C1 segment of cervical spinal cord (tissue), 14 donors: ENCODE data around the gene ICE2.
A peak's percentile ranks its signal among the peaks of the same experiment; 100 is the strongest.

Experiments used
- DNase-seq, 14 donors: peaks; one replicate each; lab custom pipeline; 2025; lab: John Stamatoyannopoulos, UW

Gene ICE2

GRCh38 chr15:60478566-60479360 is at the start of gene ICE2:
ICE2 (minus strand) TSS chr15:60479142; CDS start chr15:60477977, 1,165 bp downstream.
- DNase-seq = peak; percentile 65 to 91 (median 88)

GRCh38 chr15:60528530-60528929 is 49.6 kb upstream of the ICE2 start:
- no peak for DNase-seq

GRCh38 chr15:60527456-60527855 is 48.5 kb upstream of the ICE2 start:
- DNase-seq = no peak

GRCh38 chr15:60526127-60526616 is 47.2 kb upstream of the ICE2 start:
- no peak for DNase-seq

- DNase-seq = no peak
Observed at GRCh38 chr15:60525341-60526039, 46.5 kb upstream of the ICE2 start.

GRCh38 chr15:60523056-60523455 is 44.1 kb upstream of the ICE2 start:
- no peak for DNase-seq

GRCh38 chr15:60520825-60521368 is 42.0 kb upstream of the ICE2 start:
- DNase-seq = peak in 6 of 14 donors; percentile 1 to 19 (median 6)

- DNase-seq = no peak
Observed at GRCh38 chr15:60520013-60520824, 41.3 kb upstream of the ICE2 start.

GRCh38 chr15:60519218-60519617 is 40.3 kb upstream of the ICE2 start:
- DNase-seq = no peak

GRCh38 chr15:60518511-60518910 is 39.6 kb upstream of the ICE2 start:
- DNase-seq = no peak

GRCh38 chr15:60514261-60514881 is 35.4 kb upstream of the ICE2 start:
- DNase-seq = no peak

GRCh38 chr15:60513676-60514075 is 34.7 kb upstream of the ICE2 start:
- no peak for DNase-seq

- no peak for DNase-seq
Observed at GRCh38 chr15:60512937-60513336, 34.0 kb upstream of the ICE2 start.

GRCh38 chr15:60511351-60512031 is 32.5 kb upstream of the ICE2 start:
- DNase-seq = no peak

- no peak for DNase-seq
Observed at GRCh38 chr15:60510006-60510405, 31.1 kb upstream of the ICE2 start.

GRCh38 chr15:60509470-60509869 is 30.5 kb upstream of the ICE2 start:
- no peak for DNase-seq

GRCh38 chr15:60508442-60508841 is 29.5 kb upstream of the ICE2 start:
- no peak for DNase-seq

- DNase-seq = peak in 2 of 14 donors; percentile 5 to 32
Observed at GRCh38 chr15:60507596-60508424, 28.9 kb upstream of the ICE2 start.

GRCh38 chr15:60496853-60497252 is 17.9 kb upstream of the ICE2 start:
- peak in 2 of 14 donors; percentile 4 to 5 for DNase-seq

- no peak for DNase-seq
Observed at GRCh38 chr15:60494108-60494507, 15.2 kb upstream of the ICE2 start.
